HepG2 (cell line): ENCODE results near the gene IGF2BP3. TPM values are rescaled to one million over a fixed set of nuclear protein-coding genes. Genes with fewer than 3 reads are reported as not detected.

Experiments
- AGO1 ChIP-seq: fragments of 200-400 bp; formaldehyde crosslinking; IDR thresholded peaks from 2 replicates; pipeline ENCODE4 v1.6.1; 2017; ENCODE audit warnings: mild to moderate bottlenecking, low read depth, low read length, moderate library complexity; ENCODE audit not compliant: poor library complexity, severe bottlenecking
- FOSL1 ChIP-seq: sonication (generic); formaldehyde crosslinking; IDR thresholded peaks from 2 replicates; pipeline ENCODE4 v1.9.0; 2021; ENCODE audit warnings: missing genetic modification reagents, borderline replicate concordance
- HIC2 ChIP-seq: sonication (generic); formaldehyde crosslinking; IDR thresholded peaks from 2 replicates; pipeline ENCODE4 v1.9.0; 2022; ENCODE audit warnings: low read depth, missing genetic modification reagents
- HOXA7 ChIP-seq: sonication (generic); formaldehyde crosslinking; IDR thresholded peaks from 2 replicates; pipeline ENCODE4 v1.8.1; 2022; ENCODE audit warnings: mild to moderate bottlenecking, missing genetic modification reagents, moderate library complexity
- MAF1 ChIP-seq: sonication (generic); formaldehyde crosslinking; IDR thresholded peaks from 2 replicates; pipeline ENCODE4 v1.5.0; 2020; ENCODE audit warnings: missing genetic modification reagents, borderline replicate concordance
- MATR3 ChIP-seq: sonication (generic); formaldehyde crosslinking; IDR thresholded peaks from 2 replicates; pipeline ENCODE4 v1.4.0; 2020; ENCODE audit warnings: missing genetic modification reagents
- PRPF4 ChIP-seq: fragments of 200-400 bp; formaldehyde crosslinking; IDR thresholded peaks from 2 replicates; pipeline ENCODE4 v1.6.1; 2016; ENCODE audit warnings: low read length, low read depth; ENCODE audit not compliant: poor library complexity, severe bottlenecking
- RNF2 ChIP-seq: fragments of 450-650 bp; conservative IDR thresholded peaks from 2 replicates; pipeline ENCODE4 v1.6.1; 2016; ENCODE audit warnings: low read depth
- SMC3 ChIP-seq: IDR thresholded peaks from 2 replicates; pipeline ENCODE4 v1.6.1; 2011; ENCODE audit warnings: low read length, improper control_type of control experiment
- SRSF4 ChIP-seq: fragments of 200-400 bp; formaldehyde crosslinking; IDR thresholded peaks from one replicate; pipeline ENCODE4 v1.6.1; 2018; ENCODE audit warnings: mild to moderate bottlenecking, low read depth, low read length, moderate library complexity; ENCODE audit not compliant: poor library complexity, severe bottlenecking
- STAG1 ChIP-seq: sonication (generic); formaldehyde crosslinking; IDR thresholded peaks from 2 replicates; pipeline ENCODE4 v1.4.0; 2020; ENCODE audit warnings: missing genetic modification reagents
- TCF7L2 ChIP-seq: IDR thresholded peaks from 2 replicates; pipeline ENCODE4 v1.6.1; 2011; ENCODE audit warnings: mild to moderate bottlenecking, low read depth, low read length, moderate library complexity
- THAP11 ChIP-seq: IDR thresholded peaks from 2 replicates; pipeline ENCODE4 v1.6.1; 2016; ENCODE audit warnings: missing biosample characterization, missing genetic modification reagents
- ZC3H13 ChIP-seq: sonication (generic); formaldehyde crosslinking; IDR thresholded peaks from 2 replicates; pipeline ENCODE4 v1.8.1; 2023; ENCODE audit warnings: mild to moderate bottlenecking, missing genetic modification reagents, moderate library complexity
- ZFP36 ChIP-seq: fragments of 150-350 bp; IDR thresholded peaks from 2 replicates; pipeline ENCODE4 v1.6.1; 2018; ENCODE audit warnings: borderline replicate concordance, low read length, low read depth; ENCODE audit not compliant: partially characterized antibody
- ZMYM4 ChIP-seq: sonication (generic); formaldehyde crosslinking; IDR thresholded peaks from 2 replicates; pipeline ENCODE4 v1.8.1; 2023; ENCODE audit warnings: mild to moderate bottlenecking, missing genetic modification reagents
- ZNF251 ChIP-seq: sonication (generic); formaldehyde crosslinking; IDR thresholded peaks from 2 replicates; pipeline ENCODE4 v1.9.0; 2021; ENCODE audit warnings: mild to moderate bottlenecking, missing genetic modification reagents
- ZNF274 ChIP-seq: sonication (generic); formaldehyde crosslinking; IDR thresholded peaks from 2 replicates; pipeline ENCODE4 v1.5.1; 2020; ENCODE audit warnings: mild to moderate bottlenecking, missing genetic modification reagents
- ZNF629 ChIP-seq: sonication (generic); formaldehyde crosslinking; conservative IDR thresholded peaks from 2 replicates; pipeline ENCODE4 v1.5.0; 2020; ENCODE audit warnings: missing genetic modification reagents
- ZNF639 ChIP-seq: conservative IDR thresholded peaks from 2 replicates; pipeline ENCODE4 v1.6.1; 2018; ENCODE audit warnings: missing genetic modification reagents
- ZNF710 ChIP-seq: sonication (generic); formaldehyde crosslinking; IDR thresholded peaks from 2 replicates; pipeline ENCODE4 v1.5.0; 2020; ENCODE audit warnings: mild to moderate bottlenecking, missing genetic modification reagents, borderline replicate concordance
- ZNF740 ChIP-seq: sonication (generic); formaldehyde crosslinking; IDR thresholded peaks from 2 replicates; pipeline ENCODE4 v1.4.0; 2020; ENCODE audit warnings: missing genetic modification reagents
- ZNF777 ChIP-seq: sonication (generic); formaldehyde crosslinking; IDR thresholded peaks from 2 replicates; pipeline ENCODE4 v1.4.0; 2020; ENCODE audit warnings: missing genetic modification reagents
- ZNF850 ChIP-seq: sonication (generic); formaldehyde crosslinking; conservative IDR thresholded peaks from 2 replicates; pipeline ENCODE4 v1.9.0; 2021; ENCODE audit warnings: mild to moderate bottlenecking, missing genetic modification reagents
- polyA plus RNA-seq, 8 experiments: library from polyadenylated mRNA; depleted of rRNA in 3 of 8; stranded (reverse) in 7 of 8; unstranded in 1 of 8; fragments of >200 nt; fragmentation: Illumina TruSeq in 4 of 8; extraction: Trizol in 4 of 8; gene quantifications; 2 replicates each; pipeline versions ENCODE4 v1.2.1 to v1.2.3, GENCODE V29; 2011 to 2016; ENCODE audit warnings: low read depth in 4 of 8, missing spikeins in 1 of 8, mixed read lengths in 1 of 8; ENCODE audit not compliant: insufficient read depth in 1 of 8
- total RNA-seq, 5 experiments: library from RNA; depleted of rRNA; stranded (reverse); fragments of >200 nt; fragmentation: Illumina TruSeq; extraction: Trizol; gene quantifications; 2 replicates each; pipeline ENCODE4 v1.2.3, GENCODE V29; 2016; ENCODE audit warnings: low read depth in 1 of 5

Gene IGF2BP3
- total and polyA plus RNA-seq, 2 of the 13 experiments (the other 11 are each of a cell fraction or from before 2014, with no cell fraction given), result 37.7 to 39.5 TPM

GRCh38 chr7:23298885-23299769, 171.2 kb downstream of the IGF2BP3 start, which contains the start of gene MALSU1 (continued):
- TF ChIP-seq ZNF639 (CRISPR knock-in tag) (peak; percentile 63; the same call in 1 of the 2 replicates), HOXA7 (CRISPR knock-in tag) (no peak), ZNF740 (no peak), STAG1 (no peak; the same call in 1 of the 2 replicates), ZNF629 (no peak; the same call in 1 of the 2 replicates), RNF2 (0 out of 2 replicates have a peak, but pooled peaks have one; percentile 26), SMC3 (no peak), AGO1 (no peak), ZC3H13 (CRISPR knock-in tag) (no peak), ZNF710 (CRISPR knock-in tag) (peak; percentile 49; the same call in 1 of the 2 replicates), ZMYM4 (peak; percentile 67; the same call in 1 of the 2 replicates), PRPF4 (no peak), ZNF251 (CRISPR knock-in tag) (no peak), MAF1 (0 out of 2 replicates have a peak, but pooled peaks have one; percentile 48), HIC2 (CRISPR knock-in tag) (peak; percentile 59; the same call in 1 of the 2 replicates), THAP11 (peak; percentile 87), ZNF274 (CRISPR knock-in tag) (peak; percentile 87), MATR3 (CRISPR knock-in tag) (no peak), TCF7L2 (no peak), SRSF4 (no peak), ZFP36 (no peak), ZNF777 (peak; percentile 53; the same call in 1 of the 2 replicates), FOSL1 (no peak), ZNF850 (no peak)
